Measurements from ENCODE around the gene GREM2. TPM values are rescaled to one million over a fixed set of nuclear protein-coding genes. Genes with fewer than 3 reads are reported as not detected.

GREM2 gene
- total and polyA plus RNA-seq, 10 of the 15 experiments (the other 5 are each of a cell fraction or from before 2014, with no cell fraction given), result not detected

- TF ChIP-seq PML (IDR thresholded peaks at IDR 0.05; ENCODE audit: low read length), result no peak
- TF ChIP-seq SREBF1 (IDR thresholded peaks at IDR 0.05; ENCODE audit: low read length), result no peak
- no peak for TF ChIP-seq EZH2 (IDR thresholded peaks at IDR 0.05; ENCODE audit: borderline replicate concordance, control insufficient read depth, low read depth, low read length)
- no peak for TF ChIP-seq KLF5 (IDR thresholded peaks at IDR 0.05; ENCODE audit: partially characterized antibody)
- no peak for TF ChIP-seq RCOR1 (conservative IDR thresholded peaks at IDR 0.05; ENCODE audit: low read depth, low read length)
- TF ChIP-seq JUNB (IDR thresholded peaks at IDR 0.05), result no peak
- no peak for TF ChIP-seq SP1 (IDR thresholded peaks at IDR 0.05; ENCODE audit: low read depth, low read length)
- no peak for TF ChIP-seq CUX1 (IDR thresholded peaks at IDR 0.05; ENCODE audit: insufficient replicate concordance, low read depth, low read length)
- no peak for TF ChIP-seq GABPA (IDR thresholded peaks at IDR 0.05; ENCODE audit: low read depth)
- no peak for TF ChIP-seq IRF3 (IDR thresholded peaks at IDR 0.05)
- TF ChIP-seq SMARCA5 (IDR thresholded peaks at IDR 0.05), result no peak
- TF ChIP-seq FOXK2 (IDR thresholded peaks at IDR 0.05), result no peak
- TF ChIP-seq IRF4 (IDR thresholded peaks at IDR 0.05; ENCODE audit: low read depth, low read length), result no peak
- TF ChIP-seq, protein P1, sequence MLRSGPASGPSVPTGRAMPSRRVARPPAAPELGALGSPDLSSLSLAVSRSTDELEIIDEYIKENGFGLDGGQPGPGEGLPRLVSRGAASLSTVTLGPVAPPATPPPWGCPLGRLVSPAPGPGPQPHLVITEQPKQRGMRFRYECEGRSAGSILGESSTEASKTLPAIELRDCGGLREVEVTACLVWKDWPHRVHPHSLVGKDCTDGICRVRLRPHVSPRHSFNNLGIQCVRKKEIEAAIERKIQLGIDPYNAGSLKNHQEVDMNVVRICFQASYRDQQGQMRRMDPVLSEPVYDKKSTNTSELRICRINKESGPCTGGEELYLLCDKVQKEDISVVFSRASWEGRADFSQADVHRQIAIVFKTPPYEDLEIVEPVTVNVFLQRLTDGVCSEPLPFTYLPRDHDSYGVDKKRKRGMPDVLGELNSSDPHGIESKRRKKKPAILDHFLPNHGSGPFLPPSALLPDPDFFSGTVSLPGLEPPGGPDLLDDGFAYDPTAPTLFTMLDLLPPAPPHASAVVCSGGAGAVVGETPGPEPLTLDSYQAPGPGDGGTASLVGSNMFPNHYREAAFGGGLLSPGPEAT (IDR thresholded peaks at IDR 0.05; ENCODE audit: low read depth), result peak; percentile 60; the same call in 1 of the 2 replicates
- TF ChIP-seq YBX1 (IDR thresholded peaks at IDR 0.05), result no peak
- no peak for TF ChIP-seq SUZ12 (IDR thresholded peaks at IDR 0.05; ENCODE audit: unreplicated experiment)
- 0 out of 2 replicates have a peak, but pooled peaks have one; percentile 37 for TF ChIP-seq JUND (IDR thresholded peaks at IDR 0.05; ENCODE audit: low read depth, low read length)
- no peak for TF ChIP-seq BCLAF1 (IDR thresholded peaks at IDR 0.05)
- no peak for TF ChIP-seq ZNF274 (IDR thresholded peaks at IDR 0.05; ENCODE audit: insufficient read depth, insufficient read length)
These were observed 137.8 kb downstream of the GREM2 start (continued) for GRCh38 chr1:240474133-240474614.

Measured in GM12878 (cell line).